Endothelial cell of umbilical vein (primary cell): ENCODE data around the gene EFNA4. TPM values are rescaled to one million over a fixed set of nuclear protein-coding genes. Genes with fewer than 3 reads are reported as not detected.

Experiments
- BruUV-seq: library from RNA; stranded (reverse); fragments of 400-500 nt; replicated peaks from 2 replicates; lab custom pipeline; 2021; lab: Mats Ljungman, UMichigan
- CTCF ChIA-PET: fragments of 300-600, 350-600 bp; sonication (Branson Sonifier 250); formaldehyde crosslinking; loops from one replicate; lab custom pipeline; 2021; ENCODE audit warnings: antibody characterized with exemption, inconsistent platforms; lab: Charles Lee
- POLR2A ChIA-PET: fragments of 300-600, 350-600 bp; sonication (Branson Sonifier 250); formaldehyde crosslinking; loops from one replicate; lab custom pipeline; 2021; ENCODE audit warnings: antibody characterized with exemption, inconsistent platforms; lab: Charles Lee
- DNase-seq: peaks from one replicate; pipeline ENCODE4 v3.0.0-alpha.2; 2011; ENCODE audit warnings: low read depth, low spot score
- FAIRE-seq: peaks from 2 replicates; lab custom pipeline; 2011; peaks lifted over from hg19 to GRCh38; lab: Jason Lieb, UNC
- H2AFZ ChIP-seq: 2 replicates; pipeline ENCODE4 v1.6.0; 2012; ENCODE audit warnings: low read depth, low read length, control low read depth, inconsistent platforms
- H3K27ac ChIP-seq: 2 replicates; pipeline ENCODE4 v1.5.1; 2011; ENCODE audit warnings: low read depth, mild to moderate bottlenecking, control low read depth, low read length, moderate library complexity; ENCODE audit not compliant: insufficient read depth
- H3K27me3 ChIP-seq, 2 experiments: 2 replicates each; pipeline versions ENCODE4 v1.6.0 to v1.6.1; 2011; ENCODE audit warnings: low read length in 2 of 2, mixed read lengths in 1 of 2; ENCODE audit not compliant: control insufficient read depth in 2 of 2, insufficient read depth in 2 of 2
- H3K36me3 ChIP-seq, 2 experiments: 2 replicates in 1 of 2; 3 replicates in 1 of 2; pipeline ENCODE4 v1.5.1; 2011; ENCODE audit warnings: low read length in 2 of 2, mild to moderate bottlenecking in 1 of 2, moderate library complexity in 1 of 2; ENCODE audit not compliant: control insufficient read depth in 2 of 2, insufficient read depth in 2 of 2; ENCODE audit errors: extremely low read depth in 1 of 2
- H3K4me1 ChIP-seq: 3 replicates; pipeline ENCODE4 v1.5.1; 2011; ENCODE audit warnings: mild to moderate bottlenecking, low read length; ENCODE audit not compliant: control insufficient read depth, insufficient read depth; ENCODE audit errors: extremely low read depth
- H3K4me2 ChIP-seq: 2 replicates; pipeline ENCODE4 v1.6.1; 2011; ENCODE audit warnings: low read length, control low read depth, mixed read lengths; ENCODE audit not compliant: insufficient read depth
- H3K4me3 ChIP-seq, 3 experiments: fragments of 200-600 bp in 1 of 3; sonication (generic), shearing (Covaris generic) in 1 of 3; replicated peaks in 1 of 3; 2 replicates each; pipeline ENCODE4 v1.5.1; 2011 to 2016; ENCODE audit warnings: control low read depth in 3 of 3, low read length in 3 of 3, mild to moderate bottlenecking in 2 of 3, inconsistent platforms in 1 of 3, low read depth in 1 of 3, moderate library complexity in 1 of 3; ENCODE audit not compliant: insufficient read depth in 1 of 3
- H3K79me2 ChIP-seq: 2 replicates; pipeline ENCODE4 v1.6.0; 2012; ENCODE audit warnings: low read length, inconsistent platforms; ENCODE audit not compliant: control insufficient read depth, insufficient read depth
- H3K9ac ChIP-seq: replicated peaks from 2 replicates; pipeline ENCODE3; 2011; ENCODE audit warnings: low read length, control low read depth; ENCODE audit not compliant: insufficient read depth; ENCODE audit errors: extremely low read depth
- H3K9me1 ChIP-seq: replicated peaks from 3 replicates; pipeline ENCODE4 v1.6.0; 2011; ENCODE audit warnings: mild to moderate bottlenecking, low read length; ENCODE audit not compliant: control insufficient read depth, insufficient read depth; ENCODE audit errors: extremely low read depth
- H3K9me3 ChIP-seq: replicated peaks from 2 replicates; pipeline ENCODE4 v1.5.1; 2012; ENCODE audit warnings: low read length, inconsistent platforms; ENCODE audit not compliant: control insufficient read depth, insufficient read depth
- H4K20me1 ChIP-seq: replicated peaks from 2 replicates; pipeline ENCODE3; 2011; ENCODE audit warnings: mild to moderate bottlenecking, low read length; ENCODE audit not compliant: control insufficient read depth, insufficient read depth; ENCODE audit errors: extremely low read depth
- EZH2 ChIP-seq: IDR thresholded peaks from 2 replicates; pipeline ENCODE4 v1.6.1; 2012; ENCODE audit warnings: borderline replicate concordance, low read depth, mild to moderate bottlenecking, moderate library complexity, low read length, inconsistent platforms; ENCODE audit not compliant: severe bottlenecking
- FOS ChIP-seq: IDR thresholded peaks from 2 replicates; pipeline ENCODE4 v1.6.1; 2011; ENCODE audit warnings: mild to moderate bottlenecking, low read length, moderate library complexity, borderline replicate concordance; ENCODE audit not compliant: insufficient read depth
- GATA2 ChIP-seq: IDR thresholded peaks from 2 replicates; pipeline ENCODE4 v1.7.0; 2011; ENCODE audit warnings: low read depth, mild to moderate bottlenecking, moderate library complexity, mixed read lengths, low read length; ENCODE audit not compliant: insufficient read length, insufficient read depth
- JUN ChIP-seq: IDR thresholded peaks from 2 replicates; pipeline ENCODE4 v1.6.1; 2011; ENCODE audit warnings: borderline replicate concordance, low read depth; ENCODE audit not compliant: insufficient read length, insufficient read depth
- MYC ChIP-seq: IDR thresholded peaks from one replicate; pipeline ENCODE4 v1.6.1; 2011; ENCODE audit warnings: mild to moderate bottlenecking, low read depth, low read length
- POLR2A ChIP-seq: IDR thresholded peaks from 2 replicates; pipeline ENCODE4 v1.6.1; 2012; ENCODE audit warnings: low read depth, mild to moderate bottlenecking, control low read depth, low read length
- POLR2AphosphoS5 ChIP-seq: IDR thresholded peaks from 2 replicates; pipeline ENCODE4 v1.6.1; 2012; ENCODE audit warnings: low read depth, mild to moderate bottlenecking, control low read depth, low read length, moderate library complexity; ENCODE audit not compliant: insufficient read depth
- dilution Hi-C: fragments of 300-500 bp; cut with MboI; formaldehyde crosslinking; loops from one replicate; pipeline ENCODE4 v1.15.0; 2019; ENCODE audit warnings: low sequenced_read_pairs; ENCODE audit not compliant: extremely low pct_ligation_motif_present
- intact Hi-C: fragments of 100-400 bp; cut with micrococcal nuclease; formaldehyde crosslinking; loops from one replicate; pipeline ENCODE4 v1.10.0; 2022
- polyA plus RNA-seq, 4 experiments: library from polyadenylated mRNA; depleted of rRNA in 3 of 4; stranded (reverse) in 3 of 4; unstranded in 1 of 4; fragments of >200 nt; gene quantifications; 2 replicates each; pipeline versions ENCODE4 v1.2.1 to v1.2.3, GENCODE V29; 2011 to 2012; ENCODE audit warnings: missing spikeins in 1 of 4
- total RNA-seq: library from RNA; stranded (reverse); gene quantifications from 2 replicates; pipeline ENCODE4 v1.2.3, GENCODE V29; 2021
- TF ChIP-seq, protein P1 (sequence below), 2 donors: IDR thresholded peaks; 1 replicate in 1 of 2; 2 replicates in 1 of 2; pipeline ENCODE4 v1.5.1; 2011; ENCODE audit warnings: low read length in 2 of 2, mild to moderate bottlenecking in 2 of 2, moderate library complexity in 2 of 2, control low read depth in 1 of 2, inconsistent platforms in 1 of 2, low read depth in 1 of 2; ENCODE audit not compliant: insufficient read depth in 1 of 2; ENCODE audit errors: extremely low read depth in 1 of 2
- TF ChIP-seq, protein P2 (sequence below): IDR thresholded peaks from 2 replicates; pipeline ENCODE4 v1.6.1; 2011; ENCODE audit not compliant: insufficient read depth, insufficient read length

Gene EFNA4
- total and polyA plus RNA-seq, 2 donors (not counting 3 experiments of a cell fraction or from before 2014, with no cell fraction given): 16.5 to 25.2 TPM

DNA sequence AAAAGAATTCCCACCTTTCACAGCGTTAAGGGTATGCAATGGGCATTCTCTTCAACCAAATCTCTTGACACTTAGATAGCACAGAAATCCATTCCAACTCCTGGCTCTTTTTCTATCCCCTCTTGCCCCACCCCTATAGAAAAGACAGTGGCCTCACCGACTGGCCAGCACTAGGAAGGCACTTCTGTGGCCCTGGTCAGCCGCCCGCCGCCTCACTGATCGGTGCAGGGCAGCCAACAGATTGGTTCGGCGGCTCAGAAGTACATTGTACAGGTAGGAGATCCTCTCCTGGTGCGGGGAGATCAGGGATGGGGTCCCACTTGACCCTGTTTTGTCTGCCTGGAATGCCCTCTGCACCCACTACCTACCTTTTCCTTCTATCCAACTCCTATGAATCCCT, 39.2 kb upstream of the EFNA4 start:
- Histone ChIP-seq H3K79me2 (no peaks in the 10 kb centered on the region), H3K9me3 (no peaks in the 10 kb centered on the region), H3K27me3 (no peaks in the 10 kb centered on the region), H3K4me2 (no peak overlapping the region), H3K36me3 (no peaks in the 10 kb centered on the region), H2AFZ (no peak overlapping the region), H3K9ac (no peak overlapping the region), H3K9me1 (no peaks in the 10 kb centered on the region), H3K4me1 (no peaks in the 10 kb centered on the region), H4K20me1 (no peaks in the 10 kb centered on the region), H3K4me3 (no peak overlapping the region), H3K27ac (no peak overlapping the region)
- DNase-seq (no peak), FAIRE-seq (no peak)
- ChIA-PET POLR2A (no interaction called here), CTCF (interaction anchor here (0.9 kb wide), 1 partner anchor 27 kb away, joined by 3 read pairs; the partner anchor contains the start of gene ADAM15)
- dilution Hi-C loops: no loop called here
- TF ChIP-seq EZH2: no peak
- TF ChIP-seq JUN: no peak
- TF ChIP-seq, protein P1, sequence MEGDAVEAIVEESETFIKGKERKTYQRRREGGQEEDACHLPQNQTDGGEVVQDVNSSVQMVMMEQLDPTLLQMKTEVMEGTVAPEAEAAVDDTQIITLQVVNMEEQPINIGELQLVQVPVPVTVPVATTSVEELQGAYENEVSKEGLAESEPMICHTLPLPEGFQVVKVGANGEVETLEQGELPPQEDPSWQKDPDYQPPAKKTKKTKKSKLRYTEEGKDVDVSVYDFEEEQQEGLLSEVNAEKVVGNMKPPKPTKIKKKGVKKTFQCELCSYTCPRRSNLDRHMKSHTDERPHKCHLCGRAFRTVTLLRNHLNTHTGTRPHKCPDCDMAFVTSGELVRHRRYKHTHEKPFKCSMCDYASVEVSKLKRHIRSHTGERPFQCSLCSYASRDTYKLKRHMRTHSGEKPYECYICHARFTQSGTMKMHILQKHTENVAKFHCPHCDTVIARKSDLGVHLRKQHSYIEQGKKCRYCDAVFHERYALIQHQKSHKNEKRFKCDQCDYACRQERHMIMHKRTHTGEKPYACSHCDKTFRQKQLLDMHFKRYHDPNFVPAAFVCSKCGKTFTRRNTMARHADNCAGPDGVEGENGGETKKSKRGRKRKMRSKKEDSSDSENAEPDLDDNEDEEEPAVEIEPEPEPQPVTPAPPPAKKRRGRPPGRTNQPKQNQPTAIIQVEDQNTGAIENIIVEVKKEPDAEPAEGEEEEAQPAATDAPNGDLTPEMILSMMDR (IDR thresholded peaks at IDR 0.05; ENCODE audit: extremely low read depth in 1 of 2, insufficient read depth in 1 of 2, low read depth in 1 of 2, low read length in 2 of 2): no peak
- TF ChIP-seq POLR2AphosphoS5: no peak
- TF ChIP-seq POLR2A: no peak
- TF ChIP-seq FOS: no peak
- no peak for TF ChIP-seq GATA2
- TF ChIP-seq MYC: no peak
- TF ChIP-seq, protein P2, sequence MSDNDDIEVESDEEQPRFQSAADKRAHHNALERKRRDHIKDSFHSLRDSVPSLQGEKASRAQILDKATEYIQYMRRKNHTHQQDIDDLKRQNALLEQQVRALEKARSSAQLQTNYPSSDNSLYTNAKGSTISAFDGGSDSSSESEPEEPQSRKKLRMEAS: no peak
- intact Hi-C loops: no loop called here
- no TSS peak for BruUV-seq
